IMR-90 (cell line): ENCODE measurements around the gene FCHO1. TPM values are rescaled to one million over a fixed set of nuclear protein-coding genes. Genes with fewer than 3 reads are reported as not detected.

ENCODE experiments used
- ATAC-seq: fragments of 200-7000 bp; cut with Tn5 transposase; 2 replicates; pipeline ENCODE4 v1.9.1; 2020; ENCODE audit warnings: low read depth, mild to moderate bottlenecking, moderate library complexity
- BruUV-seq: library from RNA; stranded (reverse); fragments of 400-500 nt; replicated peaks from 2 replicates; lab custom pipeline; 2021; lab: Mats Ljungman, UMichigan
- CTCF ChIA-PET: fragments of 300-600 bp; formaldehyde crosslinking; extraction: SDS; loops from one replicate; lab custom pipeline; 2021; ENCODE audit warnings: antibody characterized with exemption; lab: Yijun Ruan, JAX
- POLR2A ChIA-PET: fragments of 300-600 bp; sonication (Branson Sonifier 250); formaldehyde crosslinking; loops from one replicate; lab custom pipeline; 2022; ENCODE audit warnings: antibody characterized with exemption; ENCODE audit not compliant: unreplicated experiment; lab: Charles Lee
- DNase-seq: peaks from one replicate; pipeline ENCODE4 v3.0.0; 2013
- H2AFZ ChIP-seq: replicated peaks from 2 replicates; pipeline ENCODE3; 2013; ENCODE audit warnings: low read length, mild to moderate bottlenecking; ENCODE audit not compliant: poor library complexity
- H2AK5ac ChIP-seq: 2 replicates; pipeline ENCODE4 v1.6.1; 2013; ENCODE audit warnings: low read depth, low read length, inconsistent platforms
- H2AK9ac ChIP-seq: replicated peaks from 2 replicates; pipeline ENCODE3; 2013; ENCODE audit warnings: mild to moderate bottlenecking, low read depth, low read length, moderate library complexity; ENCODE audit not compliant: poor library complexity
- H2BK120ac ChIP-seq: 2 replicates; pipeline ENCODE4 v1.6.1; 2013; ENCODE audit warnings: low read depth, low read length, inconsistent platforms
- H2BK15ac ChIP-seq: 3 replicates; pipeline ENCODE4 v1.6.1; 2013; ENCODE audit warnings: low read depth, low read length, inconsistent platforms
- H2BK20ac ChIP-seq: 2 replicates; pipeline ENCODE4 v1.6.1; 2013; ENCODE audit warnings: low read depth, mild to moderate bottlenecking, inconsistent platforms, low read length, moderate library complexity
- H2BK5ac ChIP-seq: 2 replicates; pipeline ENCODE4 v1.6.1; 2013; ENCODE audit warnings: mild to moderate bottlenecking, low read depth, low read length, inconsistent platforms; ENCODE audit not compliant: poor library complexity, severe bottlenecking
- H3K14ac ChIP-seq: replicated peaks from 2 replicates; pipeline ENCODE4 v1.6.1; 2013; ENCODE audit warnings: low read depth, low read length, inconsistent platforms
- H3K18ac ChIP-seq: 2 replicates; pipeline ENCODE4 v1.6.1; 2013; ENCODE audit warnings: low read depth, low read length, control low read depth
- H3K23ac ChIP-seq: 2 replicates; pipeline ENCODE4 v1.6.1; 2013; ENCODE audit warnings: low read depth, low read length, inconsistent platforms
- H3K27ac ChIP-seq: 2 replicates; pipeline ENCODE4 v1.5.1; 2013; ENCODE audit warnings: mild to moderate bottlenecking, control low read depth, low read length; ENCODE audit not compliant: insufficient read depth
- H3K27me3 ChIP-seq: 2 replicates; pipeline ENCODE4 v1.6.1; 2013; ENCODE audit warnings: low read length; ENCODE audit not compliant: control insufficient read depth, insufficient read depth
- H3K36me3 ChIP-seq: 2 replicates; pipeline ENCODE4 v1.6.1; 2013; ENCODE audit warnings: low read length, mixed read lengths; ENCODE audit not compliant: control insufficient read depth, insufficient read depth
- H3K4ac ChIP-seq: 2 replicates; pipeline ENCODE4 v1.6.1; 2013; ENCODE audit warnings: low read depth, low read length, inconsistent platforms
- H3K4me1 ChIP-seq: 2 replicates; pipeline ENCODE4 v1.6.1; 2013; ENCODE audit warnings: low read length, mixed read lengths; ENCODE audit not compliant: control insufficient read depth, insufficient read depth
- H3K4me2 ChIP-seq: 2 replicates; pipeline ENCODE4 v1.6.1; 2013; ENCODE audit warnings: low read depth, mild to moderate bottlenecking, control low read depth, low read length, moderate library complexity
- H3K4me3 ChIP-seq: 2 replicates; pipeline ENCODE4 v1.5.1; 2013; ENCODE audit warnings: low read depth, mild to moderate bottlenecking, control low read depth, low read length, moderate library complexity; ENCODE audit not compliant: insufficient read depth
- H3K56ac ChIP-seq: 2 replicates; pipeline ENCODE4 v1.6.1; 2013; ENCODE audit warnings: low read length, inconsistent platforms; ENCODE audit not compliant: insufficient read depth; ENCODE audit errors: extremely low read depth
- H3K79me1 ChIP-seq, 2 experiments: 2 replicates each; pipeline ENCODE4 v1.6.1; 2013; ENCODE audit warnings: low read length in 2 of 2, inconsistent platforms in 1 of 2, low read depth in 1 of 2
- H3K9ac ChIP-seq: 2 replicates; pipeline ENCODE4 v1.6.1; 2013; ENCODE audit warnings: low read depth, low read length, control low read depth
- H3K9me1 ChIP-seq: 2 replicates; pipeline ENCODE4 v1.6.1; 2013; ENCODE audit warnings: low read length, inconsistent platforms; ENCODE audit not compliant: insufficient read depth
- H3K9me3 ChIP-seq: 2 replicates; pipeline ENCODE4 v1.6.1; 2013; ENCODE audit warnings: low read length; ENCODE audit not compliant: control insufficient read depth, insufficient read depth
- H4K20me1 ChIP-seq: 2 replicates; pipeline ENCODE4 v1.6.1; 2013; ENCODE audit warnings: low read length, inconsistent platforms; ENCODE audit not compliant: insufficient read depth
- H4K5ac ChIP-seq: 2 replicates; pipeline ENCODE4 v1.6.1; 2013; ENCODE audit warnings: mild to moderate bottlenecking, low read depth, low read length, control low read depth
- H4K8ac ChIP-seq, 2 experiments: 2 replicates each; pipeline ENCODE4 v1.6.1; 2013; ENCODE audit warnings: low read depth in 2 of 2, low read length in 2 of 2, control low read depth in 1 of 2, inconsistent platforms in 1 of 2
- H4K91ac ChIP-seq: 2 replicates; pipeline ENCODE4 v1.6.1; 2013; ENCODE audit warnings: low read depth, low read length, inconsistent platforms; ENCODE audit not compliant: insufficient read depth
- CEBPB ChIP-seq: IDR thresholded peaks from 2 replicates; pipeline ENCODE4 v1.6.1; 2012; ENCODE audit warnings: low read depth, low read length, improper control_type of control experiment
- CTCF ChIP-seq: conservative IDR thresholded peaks from 2 replicates; pipeline ENCODE4 v1.5.1; 2012; ENCODE audit warnings: mild to moderate bottlenecking, low read depth, low read length, improper control_type of control experiment
- POLR2A ChIP-seq: IDR thresholded peaks from 2 replicates; pipeline ENCODE4 v1.6.1; 2012; ENCODE audit warnings: mild to moderate bottlenecking, low read depth, low read length
- WGBS, 2 experiments: methylation state at CpG; one replicate each; pipeline versions ENCODE4 v1.1.5 to v1.1.7; 2013; ENCODE audit warnings: missing lambda C conversion rate in 2 of 2; ENCODE audit not compliant: insufficient read length in 1 of 2; ENCODE audit errors: extremely low coverage in 2 of 2; 5-methylcytosine and 5-hydroxymethylcytosine counted together
- dilution Hi-C: fragments of 300-500 bp; cut with HindIII; formaldehyde crosslinking; loops from one replicate; pipeline ENCODE4 v1.14.3; 2018; ENCODE audit warnings: low sequenced_read_pairs; ENCODE audit not compliant: unreplicated experiment
- in situ Hi-C: fragments of 300-500 bp; cut with MboI; formaldehyde crosslinking; loops from 3 replicates; pipeline ENCODE4 v1.14.3; 2019; ENCODE audit warnings: low sequenced_read_pairs, inconsistent platforms, mixed read lengths
- intact Hi-C: fragments of 100-400 bp; cut with micrococcal nuclease; formaldehyde crosslinking; loops from 2 replicates; pipeline ENCODE4 v1.10.0; 2022
- polyA plus RNA-seq, 3 experiments: library from polyadenylated mRNA; depleted of rRNA; stranded (reverse); fragments of >200 nt; gene quantifications; 2 replicates each; pipeline ENCODE4 v1.2.3, GENCODE V29; 2012; ENCODE audit warnings: low replicate concordance in 1 of 3
- total RNA-seq: library from RNA; depleted of rRNA; stranded (reverse); fragments of >200 nt; gene quantifications from 2 replicates; pipeline ENCODE4 v1.2.3, GENCODE V29; 2012

The FCHO1 gene
- total and polyA plus RNA-seq, 2 of the 4 experiments (the other 2 are of a cell fraction) = 0.18 to 1.0 TPM

GRCh38 chr19:17803264-17803896, 52.1 kb downstream of the FCHO1 start:
- no peak overlapping the region for H4K5ac ChIP-seq
- no peak overlapping the region for H2BK20ac ChIP-seq
- no peak overlapping the region for H3K4ac ChIP-seq
- 0 out of 2 replicates have a peak, but pooled peaks cover 2% of the 10 kb centered on the region for H3K9me3 ChIP-seq
- H3K9me1 ChIP-seq = no peaks in the 10 kb centered on the region
- no peak overlapping the region for H3K4me3 ChIP-seq
- H4K20me1 ChIP-seq = no peaks in the 10 kb centered on the region
- H2AFZ ChIP-seq = no peak overlapping the region
- H2AK5ac ChIP-seq = no peak overlapping the region
- no peak for TF ChIP-seq POLR2A
- no peak for TF ChIP-seq CTCF
- no peak for TF ChIP-seq CEBPB
- no peak overlapping the region for H4K91ac ChIP-seq
- ChIA-PET POLR2A (no interaction called here), CTCF (no interaction called here)
- no peak overlapping the region for H3K9ac ChIP-seq
- ATAC-seq = no peak
- peaks cover 33% of the 10 kb centered on the region for H3K27me3 ChIP-seq
- H3K79me1 ChIP-seq = no peaks in the 10 kb centered on the region
- dilution Hi-C loops (no loop called here), intact Hi-C loops (no loop called here), in situ Hi-C loops (no loop called here)
- WGBS, 2 experiments = 69% methylated on average over 8 of the region's 14 CpGs; no CpG with 5 or more reads in 1 of the 2 experiments
- H3K27ac ChIP-seq = no peak overlapping the region
- H2BK120ac ChIP-seq = no peak overlapping the region
- H3K23ac ChIP-seq = no peak overlapping the region
- no peaks in the 10 kb centered on the region for H3K36me3 ChIP-seq
- no TSS peak for BruUV-seq
- no peak overlapping the region for H3K18ac ChIP-seq
- H2AK9ac ChIP-seq = no peak overlapping the region
- H3K4me2 ChIP-seq = no peak overlapping the region
- H3K4me1 ChIP-seq = no peaks in the 10 kb centered on the region
- H3K56ac ChIP-seq = no peak overlapping the region
- DNase-seq = no peak
- no peak overlapping the region for H3K14ac ChIP-seq
- no peak overlapping the region for H2BK15ac ChIP-seq
- no peak overlapping the region for H4K8ac ChIP-seq
- H2BK5ac ChIP-seq = no peak overlapping the region
